SK-N-MC (cell line): ENCODE data around the gene ELK4.

Experiments
- EZH2 ChIP-seq: fragments of 200-600 bp; sonication (generic); IDR thresholded peaks from one replicate; pipeline ENCODE4 v1.6.1; 2017; ENCODE audit warnings: antibody characterized with exemption
- FOXP2 ChIP-seq: optimal IDR thresholded peaks from 2 replicates; pipeline ENCODE3; 2011; ENCODE audit warnings: mild to moderate bottlenecking, moderate library complexity; ENCODE audit not compliant: insufficient read depth; ENCODE audit errors: extremely low read length, control extremely low read depth
- POLR2AphosphoS5 ChIP-seq: IDR thresholded peaks from 2 replicates; pipeline ENCODE4 v1.6.1; 2012; ENCODE audit warnings: mild to moderate bottlenecking, low read depth, low read length, borderline replicate concordance

GRCh38 chr1:205604825-205605505, 26.8 kb downstream of the ELK4 start:
- TF ChIP-seq EZH2 (no peak), POLR2AphosphoS5 (no peak), FOXP2 (no peak)
